GM12872 (cell line): Measurements from ENCODE around the gene ELP4.

Experiments used
- TF ChIP-seq, protein P1 (sequence below): IDR thresholded peaks from 3 replicates; pipeline ENCODE4 v1.5.1; 2011; ENCODE audit warnings: low read depth, mild to moderate bottlenecking, low read length, moderate library complexity; ENCODE audit not compliant: insufficient read depth

The ELP4 gene

DNA sequence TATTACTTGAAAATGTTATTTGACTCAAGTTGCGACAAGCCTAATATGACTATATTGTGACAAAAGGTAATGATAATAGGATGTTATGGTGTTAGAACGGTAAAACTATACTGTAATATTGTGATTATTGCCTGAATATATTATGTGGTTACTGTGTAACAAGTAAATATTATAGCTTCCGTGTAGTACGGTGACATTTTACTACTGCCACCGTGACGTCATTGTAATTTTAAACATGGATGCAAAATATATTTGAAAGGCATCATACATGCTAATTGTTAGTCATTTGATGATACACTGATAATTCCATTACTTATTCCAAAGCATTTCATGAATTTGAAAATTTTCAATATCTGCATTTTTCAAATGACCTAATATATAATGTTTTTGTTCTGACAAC is 2.5 kb downstream of the ELP4 start:
- TF ChIP-seq, protein P1, sequence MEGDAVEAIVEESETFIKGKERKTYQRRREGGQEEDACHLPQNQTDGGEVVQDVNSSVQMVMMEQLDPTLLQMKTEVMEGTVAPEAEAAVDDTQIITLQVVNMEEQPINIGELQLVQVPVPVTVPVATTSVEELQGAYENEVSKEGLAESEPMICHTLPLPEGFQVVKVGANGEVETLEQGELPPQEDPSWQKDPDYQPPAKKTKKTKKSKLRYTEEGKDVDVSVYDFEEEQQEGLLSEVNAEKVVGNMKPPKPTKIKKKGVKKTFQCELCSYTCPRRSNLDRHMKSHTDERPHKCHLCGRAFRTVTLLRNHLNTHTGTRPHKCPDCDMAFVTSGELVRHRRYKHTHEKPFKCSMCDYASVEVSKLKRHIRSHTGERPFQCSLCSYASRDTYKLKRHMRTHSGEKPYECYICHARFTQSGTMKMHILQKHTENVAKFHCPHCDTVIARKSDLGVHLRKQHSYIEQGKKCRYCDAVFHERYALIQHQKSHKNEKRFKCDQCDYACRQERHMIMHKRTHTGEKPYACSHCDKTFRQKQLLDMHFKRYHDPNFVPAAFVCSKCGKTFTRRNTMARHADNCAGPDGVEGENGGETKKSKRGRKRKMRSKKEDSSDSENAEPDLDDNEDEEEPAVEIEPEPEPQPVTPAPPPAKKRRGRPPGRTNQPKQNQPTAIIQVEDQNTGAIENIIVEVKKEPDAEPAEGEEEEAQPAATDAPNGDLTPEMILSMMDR: no peak

DNA sequence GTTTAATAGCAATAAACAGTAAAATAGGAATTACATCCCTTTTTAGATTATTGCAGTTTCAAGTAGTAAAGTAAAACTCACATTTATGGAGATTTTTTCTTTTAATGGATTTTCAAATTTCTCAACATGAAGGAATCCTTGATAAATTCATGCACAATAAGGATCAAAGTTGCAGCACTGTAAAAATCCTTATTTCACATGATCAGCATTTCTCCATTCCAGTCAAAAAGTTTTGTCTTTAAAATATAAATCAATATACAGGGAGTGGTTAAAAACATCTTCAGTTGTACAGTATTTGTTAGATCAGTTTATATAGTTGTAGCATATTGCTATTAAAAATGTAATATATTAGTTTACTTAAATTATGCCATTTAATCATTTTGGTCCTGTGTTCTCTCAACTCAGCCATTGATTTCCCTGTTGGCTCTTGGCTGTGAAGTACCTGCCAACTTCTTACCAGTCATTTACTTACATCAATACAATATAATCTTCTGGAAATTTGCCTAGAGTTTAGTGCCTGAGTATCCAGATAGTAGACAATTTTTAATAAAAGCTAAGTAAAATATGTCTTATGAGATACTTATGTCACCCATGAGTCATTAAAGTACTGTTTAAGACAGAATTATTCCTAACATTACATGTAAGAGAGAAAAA is 12.1 kb downstream of the ELP4 start:
- TF ChIP-seq, protein P1: no peak

DNA sequence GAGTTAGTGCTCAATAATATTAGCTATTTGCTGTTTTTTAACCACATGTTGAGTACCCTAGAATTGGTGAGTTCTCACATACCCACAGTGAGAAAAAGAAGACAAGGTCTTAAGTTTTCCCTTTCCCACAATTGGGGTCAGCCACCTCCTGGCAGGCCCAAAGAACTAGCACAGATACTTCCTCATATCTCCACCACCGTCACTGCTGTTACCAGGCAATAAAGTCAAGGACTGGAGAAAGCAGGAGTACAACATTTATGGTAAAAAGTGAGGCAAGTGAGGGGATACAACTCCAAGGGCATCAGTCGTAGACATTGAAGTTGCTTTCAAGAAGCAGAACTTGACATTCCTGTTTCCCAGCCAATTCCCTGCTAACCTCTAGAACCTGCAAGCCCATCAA is 19.6 kb downstream of the ELP4 start:
- TF ChIP-seq, protein P1: no peak

DNA sequence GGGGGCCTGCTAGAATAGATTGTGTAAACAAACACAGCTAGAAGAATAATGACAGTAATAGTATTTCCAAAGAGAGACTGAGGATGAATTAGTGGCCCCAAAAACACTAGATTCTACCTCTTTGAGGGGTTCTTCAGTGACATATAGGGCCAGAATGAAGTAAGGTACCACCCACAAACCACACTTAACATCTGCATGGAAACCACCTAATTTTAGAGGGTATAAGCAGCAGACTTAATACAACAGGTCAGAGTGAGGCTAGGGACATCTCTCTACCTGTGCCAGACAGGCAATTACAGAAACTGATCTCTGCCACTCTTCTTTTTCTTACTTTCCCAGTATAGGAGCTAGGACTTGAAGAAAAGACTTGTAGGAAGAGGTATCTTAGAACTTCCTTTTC is 20.1 kb downstream of the ELP4 start:
- TF ChIP-seq, protein P1: no peak

DNA sequence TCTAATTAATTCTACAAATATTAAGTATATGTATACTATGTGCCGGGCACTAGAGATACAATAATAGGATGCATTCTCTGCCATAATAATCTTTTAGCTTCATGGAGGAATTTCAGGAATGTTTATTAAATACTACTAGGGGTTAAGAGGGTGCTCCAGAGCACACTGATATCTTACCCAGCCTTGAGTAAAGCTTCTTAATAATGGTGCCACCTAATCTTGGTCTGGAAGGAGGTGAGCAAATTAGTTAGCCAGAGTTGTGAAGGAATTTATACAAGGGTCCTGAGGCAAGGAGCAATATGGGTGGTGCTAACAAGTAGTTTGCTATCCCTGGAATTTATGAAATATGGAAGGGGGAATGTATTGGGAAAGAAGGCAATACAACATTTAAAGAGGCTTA is 21.7 kb downstream of the ELP4 start:
- TF ChIP-seq, protein P1: no peak

DNA sequence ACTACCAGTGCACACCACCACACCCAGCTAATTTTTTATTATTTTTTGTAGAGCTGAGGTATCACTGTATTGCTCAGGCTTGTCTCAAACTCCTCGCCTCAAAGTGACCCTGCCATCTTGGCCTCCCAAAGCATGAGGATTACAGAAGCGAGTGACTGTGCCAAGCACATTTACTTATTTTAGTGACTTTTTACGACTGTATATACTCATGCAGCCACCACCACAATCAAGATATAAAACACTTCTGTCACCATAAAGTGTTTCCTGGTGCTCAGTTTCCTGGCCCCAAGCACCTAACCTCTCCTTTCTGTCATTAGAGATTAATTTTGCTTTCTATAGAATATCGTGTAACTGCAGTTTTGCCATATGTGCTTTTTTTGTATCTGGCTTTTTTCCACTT is 25.9 kb downstream of the ELP4 start:
- TF ChIP-seq, protein P1: no peak

DNA sequence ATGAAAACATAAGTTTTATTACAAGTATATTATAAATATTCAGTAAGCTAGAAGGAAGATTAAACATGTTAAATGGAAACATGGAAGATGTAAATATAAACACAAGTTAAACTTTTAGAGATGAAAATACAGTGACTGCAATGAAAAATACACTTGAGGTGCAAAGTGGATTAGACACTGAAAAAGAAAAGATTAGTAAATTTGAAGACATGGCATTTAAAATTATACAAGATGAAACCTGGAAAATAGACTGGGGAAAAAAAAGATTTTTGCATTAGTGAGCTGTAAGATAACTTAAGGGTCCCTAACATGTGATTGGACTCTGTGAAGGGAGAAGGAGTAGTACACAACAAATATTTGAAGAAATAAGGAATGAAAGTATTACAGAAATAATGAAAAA is 33.3 kb downstream of the ELP4 start:
- TF ChIP-seq, protein P1: no peak
